GM08714 (cell line): ENCODE results near the gene OCRL.
"Not testable (repeated sequence)": the region's sequence is repeated elsewhere in the genome, so short reads cannot be mapped to it uniquely, and the experiment has no call there.

Experiments
- H3K4me3 ChIP-seq: fragments of 200-500 bp; sonication (Bioruptor generic); 2 replicates; pipeline ENCODE4 v1.5.1; 2014; ENCODE audit warnings: mild to moderate bottlenecking, low read length, inconsistent platforms
- ZNF274 ChIP-seq: IDR thresholded peaks from 2 replicates; pipeline ENCODE4 v1.6.1; 2012; ENCODE audit warnings: mild to moderate bottlenecking, low read depth, low read length

OCRL gene

DNA sequence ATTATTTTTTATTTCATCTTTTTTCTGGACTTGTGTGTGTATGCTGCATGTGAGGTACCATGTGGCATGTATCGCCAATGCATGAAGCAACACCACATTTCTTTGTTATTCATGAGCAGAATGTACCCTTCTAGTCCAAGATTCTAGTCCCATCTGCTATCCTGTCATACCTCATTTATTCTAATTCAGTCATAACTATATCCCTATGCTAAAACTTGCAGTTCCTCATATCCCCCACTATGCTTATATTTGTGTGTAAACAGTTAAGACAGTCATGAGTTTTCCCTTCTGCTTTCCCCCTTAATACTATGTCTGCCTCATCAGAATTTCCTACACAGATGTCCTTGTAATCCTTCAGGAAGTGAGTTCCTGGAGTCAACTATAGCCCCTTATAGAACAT lies 19.7 kb downstream of the OCRL start:
- H3K4me3 ChIP-seq: no peak overlapping the region
- no peak for TF ChIP-seq ZNF274

DNA sequence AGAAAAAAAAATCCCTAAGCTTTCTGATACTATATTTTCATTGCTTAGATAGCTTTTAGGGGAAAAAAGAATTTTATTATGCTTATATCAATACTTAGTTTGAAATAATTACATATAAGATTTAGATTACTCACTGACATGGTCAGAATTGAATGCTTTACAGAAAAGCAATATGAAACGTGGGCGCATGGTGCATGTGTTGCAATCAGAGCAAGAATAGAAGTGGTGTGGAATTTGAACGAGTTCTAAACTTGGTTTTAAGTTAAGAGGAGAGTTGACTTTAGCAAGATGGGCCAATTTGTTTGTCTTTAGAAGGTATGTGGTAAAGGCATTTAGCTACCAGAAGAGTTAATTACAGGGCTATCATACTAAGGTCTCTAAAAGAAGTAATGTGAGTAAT lies 21.4 kb downstream of the OCRL start:
- no peak for TF ChIP-seq ZNF274
- H3K4me3 ChIP-seq: no peak overlapping the region

DNA sequence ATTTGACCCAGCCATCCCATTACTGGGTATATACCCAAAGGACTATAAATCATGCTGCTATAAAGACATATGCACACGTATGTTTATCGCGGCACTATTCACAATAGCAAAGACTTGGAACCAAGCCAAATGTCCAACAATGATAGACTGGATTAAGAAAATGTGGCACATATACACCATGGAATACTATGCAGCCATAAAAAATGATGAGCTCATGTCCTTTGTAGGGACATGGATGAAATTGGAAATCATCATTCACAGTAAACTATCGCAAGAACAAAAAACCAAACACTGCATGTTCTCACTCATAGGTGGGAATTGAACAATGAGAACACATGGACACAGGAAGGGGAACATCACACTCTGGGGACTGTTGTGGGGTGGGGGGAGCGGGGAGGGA lies 24.3 kb downstream of the OCRL start:
- H3K4me3 ChIP-seq: not testable (repeated sequence)

DNA sequence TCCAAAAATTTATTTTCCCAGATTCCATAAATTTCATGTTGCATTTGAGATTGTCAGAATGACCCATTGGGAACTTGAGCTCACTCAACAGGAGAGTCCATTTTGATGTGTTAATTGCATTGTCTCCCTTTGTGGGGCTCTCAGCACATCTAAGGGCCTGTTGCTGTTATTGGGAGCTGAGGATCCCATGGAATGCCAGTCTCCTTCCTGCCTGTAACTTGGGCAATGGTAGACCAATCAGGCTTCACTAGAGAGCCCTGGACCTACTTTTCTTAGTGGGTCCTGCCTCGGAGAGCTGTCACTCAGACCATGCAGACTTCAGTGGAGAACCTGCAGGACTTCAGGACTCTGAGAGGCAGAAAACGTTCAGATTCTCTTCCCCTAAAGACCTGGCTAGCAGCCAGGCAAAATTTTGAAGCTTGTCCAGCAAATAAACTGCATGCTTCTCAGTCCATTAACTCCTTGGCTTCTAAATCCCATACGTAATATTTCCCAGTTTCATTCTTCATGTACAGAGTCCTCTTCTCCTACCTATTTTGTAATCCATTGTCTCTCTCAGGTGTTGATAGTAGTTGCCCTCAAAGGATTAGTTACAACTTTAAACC lies 25.1 kb downstream of the OCRL start:
- no peak overlapping the region for H3K4me3 ChIP-seq
- no peak for TF ChIP-seq ZNF274

DNA sequence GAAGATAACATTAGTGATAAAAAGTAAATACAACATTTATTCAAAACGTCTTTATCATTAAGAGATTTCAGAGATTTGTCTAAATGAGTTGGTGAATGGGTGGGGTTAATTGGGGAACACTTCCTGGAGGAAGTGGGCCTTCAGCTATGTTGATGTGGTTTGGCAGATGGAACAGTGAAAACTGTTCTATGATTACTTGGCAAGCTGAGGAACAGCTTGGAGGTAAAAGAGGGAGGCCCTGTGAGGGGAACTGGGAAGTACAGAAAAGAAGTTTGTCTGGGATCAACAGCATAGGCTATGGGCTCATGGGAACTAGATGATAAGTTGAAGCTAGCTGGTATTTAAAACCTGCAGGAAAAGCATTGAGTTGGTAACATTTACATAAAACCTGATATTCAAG lies 26.0 kb downstream of the OCRL start:
- H3K4me3 ChIP-seq: no peak overlapping the region
- no peak for TF ChIP-seq ZNF274

DNA sequence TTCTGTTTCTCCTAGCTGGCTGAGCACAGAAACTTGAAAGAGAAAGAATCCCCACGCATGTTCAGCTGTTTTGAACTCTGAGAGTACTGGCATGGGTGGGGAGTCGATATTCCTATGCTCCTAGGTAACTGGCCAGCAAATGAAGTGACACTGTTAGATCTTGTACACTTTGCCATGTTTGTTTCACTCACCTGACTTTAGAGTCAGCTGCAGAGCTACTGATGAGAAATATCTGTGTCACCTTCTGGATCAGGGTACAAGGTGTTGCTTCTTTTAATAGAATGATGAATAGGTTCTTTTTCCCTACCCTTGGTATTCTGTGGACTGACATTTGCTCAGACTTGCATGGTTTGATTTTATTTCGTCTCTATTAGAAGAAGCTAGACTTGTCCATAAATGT lies 28.3 kb downstream of the OCRL start:
- no peak overlapping the region for H3K4me3 ChIP-seq
- TF ChIP-seq ZNF274: no peak

DNA sequence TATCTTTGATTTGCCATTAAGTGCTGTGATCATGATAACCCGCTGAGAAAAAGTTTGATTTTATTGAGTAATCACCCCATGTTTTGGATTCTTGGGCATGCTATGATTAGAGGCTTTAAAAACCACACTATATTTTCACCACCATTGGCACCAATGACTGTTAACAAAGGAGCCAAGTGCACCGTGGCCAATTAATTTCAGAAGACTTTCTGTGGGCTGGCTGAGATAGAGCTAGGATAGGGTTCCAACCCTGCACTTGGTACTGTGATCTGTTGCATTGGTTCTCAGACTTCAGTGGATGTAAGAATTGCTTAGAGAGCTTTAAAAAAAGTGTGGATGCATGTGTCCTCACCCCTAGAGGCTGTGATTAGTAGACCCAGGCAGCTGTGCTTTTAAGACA lies 32.4 kb downstream of the OCRL start:
- no peak for TF ChIP-seq ZNF274
- no peak overlapping the region for H3K4me3 ChIP-seq

DNA sequence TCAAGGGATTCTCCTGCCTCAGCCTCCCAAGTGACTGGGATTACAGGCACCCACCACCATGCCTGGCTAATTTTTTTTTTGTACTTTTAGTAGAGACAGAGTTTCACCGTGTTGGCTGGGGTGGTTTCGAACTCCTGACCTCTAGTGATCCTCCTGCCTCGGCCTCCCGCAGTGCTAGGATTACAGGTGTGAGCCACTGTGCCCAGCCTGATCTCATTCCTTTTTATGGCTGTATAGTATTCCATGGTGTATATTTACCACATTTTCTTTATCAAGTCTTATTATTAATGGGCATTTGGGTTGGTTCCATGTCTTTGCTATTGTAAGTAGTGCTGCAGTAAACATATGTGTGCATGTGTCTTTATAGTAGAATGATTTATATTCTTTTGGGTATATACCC lies 33.6 kb downstream of the OCRL start:
- H3K4me3 ChIP-seq: not testable (repeated sequence)

DNA sequence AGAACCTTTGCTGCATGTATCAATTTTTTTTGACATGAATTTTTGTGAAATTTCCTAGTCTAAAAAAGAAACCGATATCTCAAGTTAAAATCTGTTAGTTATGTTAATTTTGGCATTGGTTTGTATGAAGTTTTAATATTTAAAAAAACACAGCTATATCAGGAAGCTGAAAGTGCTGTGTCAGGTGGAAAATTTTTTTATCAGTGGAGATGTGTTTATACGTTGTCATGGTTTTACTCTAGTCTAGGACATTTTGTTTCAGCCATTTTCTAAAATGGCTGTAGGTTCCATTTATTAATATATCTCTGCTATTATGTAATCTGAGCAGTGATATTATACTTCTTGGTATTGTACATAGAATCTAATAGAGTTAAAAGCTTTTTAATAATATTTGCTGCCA lies 34.2 kb downstream of the OCRL start:
- H3K4me3 ChIP-seq: no peak overlapping the region
- TF ChIP-seq ZNF274: no peak

DNA sequence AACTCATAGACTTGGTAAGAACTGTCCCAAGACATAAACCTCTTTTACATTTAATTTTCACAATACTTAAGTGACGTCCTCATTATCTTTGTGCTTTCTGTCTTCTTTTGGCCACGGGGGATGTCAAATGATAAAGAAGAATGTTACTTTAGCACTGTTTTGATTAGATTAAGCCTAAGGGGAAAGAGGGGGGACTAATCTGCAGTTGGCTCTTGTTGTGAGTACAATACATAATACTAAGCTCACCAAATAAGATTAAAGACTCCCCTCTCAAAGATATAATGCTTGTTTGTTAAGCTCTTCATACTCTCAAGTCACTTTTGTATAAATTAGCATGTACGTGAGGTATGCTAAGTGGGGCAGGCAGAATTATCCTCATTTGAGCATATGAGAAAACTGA lies 36.5 kb downstream of the OCRL start:
- TF ChIP-seq ZNF274: no peak
- H3K4me3 ChIP-seq: no peak overlapping the region

DNA sequence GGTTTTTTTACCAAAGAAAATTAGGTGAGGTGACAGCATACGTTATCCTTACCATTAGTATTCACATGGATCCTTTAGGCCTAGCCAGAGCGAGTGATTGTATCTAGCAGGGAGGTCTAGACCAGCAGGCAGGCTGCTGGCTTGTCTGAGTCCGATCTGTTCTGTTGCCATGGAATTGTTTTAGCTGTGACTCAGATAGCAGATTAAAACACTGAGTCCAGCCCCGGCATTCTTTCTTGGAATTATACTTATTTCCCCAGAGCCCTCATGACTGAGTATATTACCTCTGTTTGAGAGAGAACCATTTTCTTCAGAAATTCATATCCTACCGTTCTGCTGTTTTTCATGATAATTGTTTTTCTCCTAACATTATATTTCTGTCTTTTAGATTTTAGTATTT lies 37.4 kb downstream of the OCRL start:
- no peak for TF ChIP-seq ZNF274
- H3K4me3 ChIP-seq: no peak overlapping the region

DNA sequence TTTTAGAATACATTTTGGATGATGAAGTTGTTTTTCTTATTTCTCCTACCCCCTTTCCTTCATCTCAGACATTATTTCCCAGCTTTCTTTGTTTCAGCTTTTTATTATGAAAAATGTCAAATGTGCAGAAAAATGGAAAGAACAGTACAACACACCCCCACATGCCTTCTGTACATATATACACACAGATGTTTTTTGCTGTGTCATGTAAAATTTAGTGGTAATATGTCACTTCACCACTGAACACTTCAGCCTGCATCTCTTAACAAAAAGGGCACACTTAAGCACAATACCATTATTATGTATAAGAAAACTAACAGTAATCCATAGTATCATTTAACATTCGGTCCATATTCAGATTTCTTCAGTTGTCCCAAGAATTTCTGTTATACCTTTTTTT lies 37.8 kb downstream of the OCRL start:
- no peak for TF ChIP-seq ZNF274

DNA sequence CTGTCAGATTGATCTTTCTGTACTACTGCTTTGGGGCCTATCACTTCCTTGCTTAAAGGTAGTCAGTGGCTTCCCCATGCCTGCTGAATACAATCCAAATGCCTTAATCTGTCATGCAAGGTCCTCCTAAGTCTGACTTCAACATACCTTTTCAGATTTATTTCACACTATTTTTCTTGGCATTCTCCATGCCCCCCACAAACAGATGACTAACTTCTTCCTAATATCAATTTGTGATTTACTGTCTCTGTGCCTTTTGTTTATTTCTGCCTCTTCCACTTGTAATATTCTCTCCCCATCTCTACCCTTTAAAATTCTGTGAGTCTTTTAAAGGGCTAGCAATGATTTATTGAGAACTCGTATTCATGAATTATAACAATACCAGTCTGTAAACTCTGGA lies 41.8 kb downstream of the OCRL start:
- no peak for TF ChIP-seq ZNF274
- no peak overlapping the region for H3K4me3 ChIP-seq

More for the DNA sequence above, 37.8 kb downstream of the OCRL start:
- H3K4me3 ChIP-seq: no peak overlapping the region

DNA sequence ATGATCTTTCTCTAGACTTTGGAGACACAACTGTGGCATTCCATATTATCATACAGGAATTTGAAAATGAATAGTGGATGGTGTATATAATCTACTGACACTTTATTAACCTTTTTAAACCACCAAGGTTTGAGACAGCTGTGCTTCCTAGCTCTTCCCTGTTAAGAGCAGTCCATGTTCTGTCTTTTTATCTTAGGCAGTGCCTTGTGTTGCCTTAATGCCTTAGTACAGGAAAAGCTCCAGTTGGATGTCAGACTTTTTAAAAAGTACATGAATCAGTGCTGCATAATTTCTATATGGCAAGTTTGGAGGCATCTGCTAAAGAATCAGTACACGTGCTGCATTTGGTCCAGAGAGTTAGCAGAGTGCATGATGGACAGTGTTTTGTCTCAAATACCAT lies 45.1 kb downstream of the OCRL start:
- TF ChIP-seq ZNF274: no peak
- H3K4me3 ChIP-seq: no peak overlapping the region

DNA sequence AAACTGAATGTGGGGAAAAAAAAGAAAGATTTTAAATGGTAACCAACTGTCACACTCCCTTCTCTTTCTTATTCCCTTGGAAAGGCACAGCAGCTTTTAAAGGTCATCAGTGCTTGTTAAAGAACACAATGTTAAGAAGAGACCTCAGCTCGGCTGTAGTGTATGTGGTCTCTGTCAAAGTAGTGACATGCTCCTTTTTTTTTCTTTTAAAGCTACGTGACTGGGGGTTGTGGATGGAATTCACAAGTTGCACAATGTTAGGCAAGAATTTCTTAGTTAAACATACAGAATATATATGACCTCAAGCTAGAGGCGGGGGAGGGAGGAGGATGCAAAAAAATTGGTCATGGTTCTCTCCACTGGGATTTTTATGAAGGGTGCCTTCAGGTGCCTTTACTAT lies 45.6 kb downstream of the OCRL start:
- no peak for TF ChIP-seq ZNF274
- H3K4me3 ChIP-seq: no peak overlapping the region

DNA sequence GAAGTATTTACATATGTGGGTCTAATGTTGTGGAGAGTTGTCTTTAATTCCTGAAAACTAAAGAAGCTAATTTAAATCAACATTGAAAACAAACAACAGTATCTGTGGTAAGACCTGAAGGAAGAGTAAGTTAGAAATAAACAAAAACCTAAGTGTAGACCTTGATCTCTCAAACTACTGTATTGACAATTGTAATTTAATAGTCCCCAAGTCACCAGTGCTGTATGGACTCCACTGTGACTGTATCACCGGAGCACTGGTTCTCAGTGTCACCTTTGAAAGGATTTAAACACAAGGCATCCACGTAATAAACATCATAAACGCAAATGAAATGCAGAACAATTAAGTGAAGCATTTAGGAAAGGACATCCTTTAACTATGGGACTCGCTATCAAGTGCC lies 46.4 kb downstream of the OCRL start:
- H3K4me3 ChIP-seq: no peak overlapping the region
- TF ChIP-seq ZNF274: no peak

DNA sequence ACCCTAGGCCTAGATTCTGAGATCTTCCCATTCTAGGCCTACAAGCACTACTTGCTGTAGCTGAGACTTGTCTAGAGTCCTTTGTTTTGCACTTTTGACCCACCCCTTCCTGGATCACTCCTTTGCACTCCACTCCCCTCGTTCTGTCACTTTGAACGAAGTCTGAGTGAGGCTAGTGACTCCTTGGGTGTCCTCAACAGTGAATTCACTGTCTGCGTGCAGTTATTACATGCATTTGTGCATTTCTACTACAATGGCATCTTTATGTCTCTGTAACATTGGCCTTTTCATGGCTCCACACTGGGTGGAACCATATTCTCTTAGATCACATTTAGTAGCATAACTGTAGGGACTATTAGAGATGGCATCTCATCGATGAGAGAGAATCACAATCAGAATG lies 50.5 kb downstream of the OCRL start:
- no peak overlapping the region for H3K4me3 ChIP-seq
- no peak for TF ChIP-seq ZNF274
